HEK293 (cell line): ENCODE measurements around the gene PKMYT1.

Experiments used
- SP2 ChIP-seq: fragments of 450-650 bp; formaldehyde crosslinking; IDR thresholded peaks from 2 replicates; pipeline ENCODE4 v1.5.1; 2016; ENCODE audit warnings: missing biosample characterization, missing genetic modification characterization
- ZBTB21 ChIP-seq: fragments of 450-650 bp; formaldehyde crosslinking; IDR thresholded peaks from 2 replicates; pipeline ENCODE4 v1.5.1; 2017; ENCODE audit warnings: missing biosample characterization, missing genetic modification characterization
- ZNF10 ChIP-seq: fragments of 450-650 bp; formaldehyde crosslinking; IDR thresholded peaks from 2 replicates; pipeline ENCODE4 v1.5.1; 2017; ENCODE audit warnings: missing biosample characterization, missing genetic modification characterization
- ZNF114 ChIP-seq: fragments of 450-650 bp; formaldehyde crosslinking; IDR thresholded peaks from 2 replicates; pipeline ENCODE4 v1.5.0; 2017; ENCODE audit warnings: missing biosample characterization, missing genetic modification characterization
- ZNF146 ChIP-seq: fragments of 450-650 bp; formaldehyde crosslinking; IDR thresholded peaks from 2 replicates; pipeline ENCODE4 v1.5.1; 2016; ENCODE audit warnings: missing biosample characterization, missing genetic modification characterization
- ZNF24 ChIP-seq: fragments of 450-650 bp; formaldehyde crosslinking; IDR thresholded peaks from 2 replicates; pipeline ENCODE4 v1.5.1; 2016; ENCODE audit warnings: missing biosample characterization, missing genetic modification characterization
- ZNF324 ChIP-seq: fragments of 450-650 bp; formaldehyde crosslinking; IDR thresholded peaks from 2 replicates; pipeline ENCODE4 v1.5.1; 2016; ENCODE audit warnings: missing biosample characterization, missing genetic modification characterization
- ZNF341 ChIP-seq: fragments of 450-650 bp; formaldehyde crosslinking; IDR thresholded peaks from 2 replicates; pipeline ENCODE4; 2016; ENCODE audit warnings: low read depth, missing biosample characterization, missing genetic modification characterization
- ZNF37A ChIP-seq: fragments of 450-650 bp; IDR thresholded peaks from 2 replicates; pipeline ENCODE4 v1.5.1; 2018; ENCODE audit warnings: missing biosample characterization, missing genetic modification characterization
- ZNF426 ChIP-seq: fragments of 450-650 bp; formaldehyde crosslinking; IDR thresholded peaks from 2 replicates; pipeline ENCODE4 v1.5.1; 2017; ENCODE audit warnings: missing biosample characterization, missing genetic modification characterization, mild to moderate bottlenecking, inconsistent platforms, moderate library complexity
- ZNF544 ChIP-seq: fragments of 450-650 bp; formaldehyde crosslinking; IDR thresholded peaks from 2 replicates; pipeline ENCODE4 v1.5.0; 2017; ENCODE audit warnings: missing biosample characterization, missing genetic modification characterization
- ZNF555 ChIP-seq: fragments of 450-650 bp; formaldehyde crosslinking; conservative IDR thresholded peaks from 2 replicates; pipeline ENCODE4 v1.5.1; 2017; ENCODE audit warnings: missing biosample characterization, mild to moderate bottlenecking, missing genetic modification characterization, inconsistent platforms
- ZNF600 ChIP-seq: fragments of 450-650 bp; formaldehyde crosslinking; IDR thresholded peaks from 2 replicates; pipeline ENCODE4 v1.5.1; 2016; ENCODE audit warnings: missing biosample characterization, missing genetic modification characterization
- ZNF76 ChIP-seq: fragments of 450-650 bp; formaldehyde crosslinking; IDR thresholded peaks from 2 replicates; pipeline ENCODE4; 2016; ENCODE audit warnings: low read depth, missing biosample characterization, missing genetic modification characterization, borderline replicate concordance
- ZNF791 ChIP-seq: fragments of 450-650 bp; formaldehyde crosslinking; IDR thresholded peaks from 2 replicates; pipeline ENCODE4 v1.5.1; 2016; ENCODE audit warnings: missing biosample characterization, missing genetic modification characterization
- ZNF830 ChIP-seq: fragments of 450-650 bp; IDR thresholded peaks from 2 replicates; pipeline ENCODE4 v1.5.0; 2018; ENCODE audit warnings: missing biosample characterization, missing genetic modification characterization, low read depth, mild to moderate bottlenecking, moderate library complexity
- ZSCAN23 ChIP-seq: fragments of 450-650 bp; formaldehyde crosslinking; IDR thresholded peaks from 2 replicates; pipeline ENCODE4 v1.5.1; 2016; ENCODE audit warnings: missing biosample characterization, missing genetic modification characterization
- TF ChIP-seq, protein P1 (sequence below): fragments of 450-650 bp; formaldehyde crosslinking; IDR thresholded peaks from 2 replicates; pipeline ENCODE4 v1.5.1; 2016; ENCODE audit warnings: missing biosample characterization, missing genetic modification characterization, borderline replicate concordance
- TF ChIP-seq, protein P2 (sequence below): fragments of 450-650 bp; formaldehyde crosslinking; IDR thresholded peaks from 2 replicates; pipeline ENCODE4 v1.5.1; 2016; ENCODE audit warnings: missing biosample characterization, missing genetic modification characterization, borderline replicate concordance
- TF ChIP-seq, protein P3 (sequence below): fragments of 450-650 bp; formaldehyde crosslinking; IDR thresholded peaks from 2 replicates; pipeline ENCODE4 v1.5.1; 2017; ENCODE audit warnings: missing biosample characterization, missing genetic modification characterization
- TF ChIP-seq, protein P4 (sequence below): sonication (generic); formaldehyde crosslinking; IDR thresholded peaks from 2 replicates; pipeline ENCODE4 v1.8.1; 2022; ENCODE audit warnings: mild to moderate bottlenecking, moderate library complexity, missing genetic modification reagents
- TF ChIP-seq, protein P5 (sequence below): fragments of 450-650 bp; formaldehyde crosslinking; IDR thresholded peaks from 2 replicates; pipeline ENCODE4 v1.5.1; 2017; ENCODE audit warnings: missing biosample characterization, missing genetic modification characterization
- TF ChIP-seq, protein P6 (sequence below): fragments of 450-650 bp; formaldehyde crosslinking; IDR thresholded peaks from 2 replicates; pipeline ENCODE4 v1.5.1; 2017; ENCODE audit warnings: missing biosample characterization, missing genetic modification characterization
- TF ChIP-seq, protein P7 (sequence below): fragments of 450-650 bp; formaldehyde crosslinking; IDR thresholded peaks from 2 replicates; pipeline ENCODE4 v1.5.1; 2016; ENCODE audit warnings: missing biosample characterization, missing genetic modification characterization

Gene PKMYT1

DNA sequence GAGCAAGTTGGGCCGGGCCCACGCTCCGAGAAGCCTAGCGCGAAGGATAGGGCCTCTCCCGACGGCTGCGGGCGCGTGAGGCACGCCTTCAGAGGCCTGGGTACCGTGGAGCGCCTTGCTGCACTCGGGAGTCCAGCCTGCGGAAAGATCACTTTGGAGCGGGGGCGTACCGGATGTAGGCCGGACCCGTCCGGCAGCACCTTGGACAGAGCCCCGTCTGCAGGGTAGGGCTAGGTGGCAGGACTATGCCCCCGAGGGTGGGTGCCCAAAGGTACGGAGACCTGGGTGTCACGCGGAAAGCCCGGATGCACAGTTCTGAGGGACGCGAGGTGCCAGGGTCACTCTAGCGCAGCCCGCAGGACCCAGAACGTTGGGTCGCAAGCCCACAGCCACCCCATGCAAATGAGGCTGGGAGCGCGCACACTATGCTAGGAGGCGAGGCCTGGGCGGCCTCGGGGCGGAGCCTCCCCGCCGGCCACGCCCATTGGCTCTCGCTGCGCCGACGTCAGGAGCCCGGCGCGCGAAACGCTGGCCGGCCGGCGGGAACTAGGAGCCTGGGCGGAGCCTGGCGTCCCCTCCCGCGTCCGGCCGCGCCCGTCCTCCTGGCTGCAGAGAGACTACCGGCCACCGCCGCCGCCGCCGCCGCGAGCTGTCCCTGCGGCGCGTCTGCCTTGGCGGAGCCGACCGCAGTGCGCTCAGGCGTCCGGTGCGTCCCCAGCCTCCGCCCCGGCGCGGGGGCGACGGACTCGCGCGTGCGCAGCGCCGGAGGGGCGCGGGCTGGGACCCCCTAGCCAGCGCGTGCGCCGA lies 11.3 kb downstream of the PKMYT1 start, which contains the start of gene PAQR4 (continued):
- TF ChIP-seq ZNF114 (tag by site-specific recombination), result no peak
- TF ChIP-seq ZNF76, result 0 out of 2 replicates have a peak, but pooled peaks have one; percentile 28
- 0 out of 2 replicates have a peak, but pooled peaks have one; percentile 50 for TF ChIP-seq ZNF24
- TF ChIP-seq ZNF324 (tag by site-specific recombination), result peak; percentile 80
- TF ChIP-seq ZNF830 (tag by site-specific recombination), result no peak
- TF ChIP-seq, protein P1, sequence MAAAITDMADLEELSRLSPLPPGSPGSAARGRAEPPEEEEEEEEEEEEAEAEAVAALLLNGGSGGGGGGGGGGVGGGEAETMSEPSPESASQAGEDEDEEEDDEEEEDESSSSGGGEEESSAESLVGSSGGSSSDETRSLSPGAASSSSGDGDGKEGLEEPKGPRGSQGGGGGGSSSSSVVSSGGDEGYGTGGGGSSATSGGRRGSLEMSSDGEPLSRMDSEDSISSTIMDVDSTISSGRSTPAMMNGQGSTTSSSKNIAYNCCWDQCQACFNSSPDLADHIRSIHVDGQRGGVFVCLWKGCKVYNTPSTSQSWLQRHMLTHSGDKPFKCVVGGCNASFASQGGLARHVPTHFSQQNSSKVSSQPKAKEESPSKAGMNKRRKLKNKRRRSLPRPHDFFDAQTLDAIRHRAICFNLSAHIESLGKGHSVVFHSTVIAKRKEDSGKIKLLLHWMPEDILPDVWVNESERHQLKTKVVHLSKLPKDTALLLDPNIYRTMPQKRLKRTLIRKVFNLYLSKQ (tag by site-specific recombination), result no peak
- TF ChIP-seq, protein P2, sequence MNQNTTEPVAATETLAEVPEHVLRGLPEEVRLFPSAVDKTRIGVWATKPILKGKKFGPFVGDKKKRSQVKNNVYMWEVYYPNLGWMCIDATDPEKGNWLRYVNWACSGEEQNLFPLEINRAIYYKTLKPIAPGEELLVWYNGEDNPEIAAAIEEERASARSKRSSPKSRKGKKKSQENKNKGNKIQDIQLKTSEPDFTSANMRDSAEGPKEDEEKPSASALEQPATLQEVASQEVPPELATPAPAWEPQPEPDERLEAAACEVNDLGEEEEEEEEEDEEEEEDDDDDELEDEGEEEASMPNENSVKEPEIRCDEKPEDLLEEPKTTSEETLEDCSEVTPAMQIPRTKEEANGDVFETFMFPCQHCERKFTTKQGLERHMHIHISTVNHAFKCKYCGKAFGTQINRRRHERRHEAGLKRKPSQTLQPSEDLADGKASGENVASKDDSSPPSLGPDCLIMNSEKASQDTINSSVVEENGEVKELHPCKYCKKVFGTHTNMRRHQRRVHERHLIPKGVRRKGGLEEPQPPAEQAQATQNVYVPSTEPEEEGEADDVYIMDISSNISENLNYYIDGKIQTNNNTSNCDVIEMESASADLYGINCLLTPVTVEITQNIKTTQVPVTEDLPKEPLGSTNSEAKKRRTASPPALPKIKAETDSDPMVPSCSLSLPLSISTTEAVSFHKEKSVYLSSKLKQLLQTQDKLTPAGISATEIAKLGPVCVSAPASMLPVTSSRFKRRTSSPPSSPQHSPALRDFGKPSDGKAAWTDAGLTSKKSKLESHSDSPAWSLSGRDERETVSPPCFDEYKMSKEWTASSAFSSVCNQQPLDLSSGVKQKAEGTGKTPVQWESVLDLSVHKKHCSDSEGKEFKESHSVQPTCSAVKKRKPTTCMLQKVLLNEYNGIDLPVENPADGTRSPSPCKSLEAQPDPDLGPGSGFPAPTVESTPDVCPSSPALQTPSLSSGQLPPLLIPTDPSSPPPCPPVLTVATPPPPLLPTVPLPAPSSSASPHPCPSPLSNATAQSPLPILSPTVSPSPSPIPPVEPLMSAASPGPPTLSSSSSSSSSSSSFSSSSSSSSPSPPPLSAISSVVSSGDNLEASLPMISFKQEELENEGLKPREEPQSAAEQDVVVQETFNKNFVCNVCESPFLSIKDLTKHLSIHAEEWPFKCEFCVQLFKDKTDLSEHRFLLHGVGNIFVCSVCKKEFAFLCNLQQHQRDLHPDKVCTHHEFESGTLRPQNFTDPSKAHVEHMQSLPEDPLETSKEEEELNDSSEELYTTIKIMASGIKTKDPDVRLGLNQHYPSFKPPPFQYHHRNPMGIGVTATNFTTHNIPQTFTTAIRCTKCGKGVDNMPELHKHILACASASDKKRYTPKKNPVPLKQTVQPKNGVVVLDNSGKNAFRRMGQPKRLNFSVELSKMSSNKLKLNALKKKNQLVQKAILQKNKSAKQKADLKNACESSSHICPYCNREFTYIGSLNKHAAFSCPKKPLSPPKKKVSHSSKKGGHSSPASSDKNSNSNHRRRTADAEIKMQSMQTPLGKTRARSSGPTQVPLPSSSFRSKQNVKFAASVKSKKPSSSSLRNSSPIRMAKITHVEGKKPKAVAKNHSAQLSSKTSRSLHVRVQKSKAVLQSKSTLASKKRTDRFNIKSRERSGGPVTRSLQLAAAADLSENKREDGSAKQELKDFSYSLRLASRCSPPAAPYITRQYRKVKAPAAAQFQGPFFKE, result no peak
- peak; percentile 19; the same call in 1 of the 2 replicates for TF ChIP-seq ZNF37A (tag by site-specific recombination)
- peak; percentile 99 for TF ChIP-seq ZNF600
- 0 out of 2 replicates have a peak, but pooled peaks have one; percentile 4 for TF ChIP-seq ZNF10 (tag by site-specific recombination)
- no peak for TF ChIP-seq ZNF341 (tag by site-specific recombination)
- TF ChIP-seq, protein P3, sequence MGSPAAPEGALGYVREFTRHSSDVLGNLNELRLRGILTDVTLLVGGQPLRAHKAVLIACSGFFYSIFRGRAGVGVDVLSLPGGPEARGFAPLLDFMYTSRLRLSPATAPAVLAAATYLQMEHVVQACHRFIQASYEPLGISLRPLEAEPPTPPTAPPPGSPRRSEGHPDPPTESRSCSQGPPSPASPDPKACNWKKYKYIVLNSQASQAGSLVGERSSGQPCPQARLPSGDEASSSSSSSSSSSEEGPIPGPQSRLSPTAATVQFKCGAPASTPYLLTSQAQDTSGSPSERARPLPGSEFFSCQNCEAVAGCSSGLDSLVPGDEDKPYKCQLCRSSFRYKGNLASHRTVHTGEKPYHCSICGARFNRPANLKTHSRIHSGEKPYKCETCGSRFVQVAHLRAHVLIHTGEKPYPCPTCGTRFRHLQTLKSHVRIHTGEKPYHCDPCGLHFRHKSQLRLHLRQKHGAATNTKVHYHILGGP (tag by site-specific recombination), result no peak
- TF ChIP-seq, protein P4, sequence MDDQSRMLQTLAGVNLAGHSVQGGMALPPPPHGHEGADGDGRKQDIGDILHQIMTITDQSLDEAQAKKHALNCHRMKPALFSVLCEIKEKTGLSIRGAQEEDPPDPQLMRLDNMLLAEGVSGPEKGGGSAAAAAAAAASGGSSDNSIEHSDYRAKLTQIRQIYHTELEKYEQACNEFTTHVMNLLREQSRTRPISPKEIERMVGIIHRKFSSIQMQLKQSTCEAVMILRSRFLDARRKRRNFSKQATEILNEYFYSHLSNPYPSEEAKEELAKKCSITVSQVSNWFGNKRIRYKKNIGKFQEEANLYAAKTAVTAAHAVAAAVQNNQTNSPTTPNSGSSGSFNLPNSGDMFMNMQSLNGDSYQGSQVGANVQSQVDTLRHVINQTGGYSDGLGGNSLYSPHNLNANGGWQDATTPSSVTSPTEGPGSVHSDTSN, result peak; percentile 97
- TF ChIP-seq SP2 (tag by site-specific recombination), result peak; percentile 79
- TF ChIP-seq, protein P5, sequence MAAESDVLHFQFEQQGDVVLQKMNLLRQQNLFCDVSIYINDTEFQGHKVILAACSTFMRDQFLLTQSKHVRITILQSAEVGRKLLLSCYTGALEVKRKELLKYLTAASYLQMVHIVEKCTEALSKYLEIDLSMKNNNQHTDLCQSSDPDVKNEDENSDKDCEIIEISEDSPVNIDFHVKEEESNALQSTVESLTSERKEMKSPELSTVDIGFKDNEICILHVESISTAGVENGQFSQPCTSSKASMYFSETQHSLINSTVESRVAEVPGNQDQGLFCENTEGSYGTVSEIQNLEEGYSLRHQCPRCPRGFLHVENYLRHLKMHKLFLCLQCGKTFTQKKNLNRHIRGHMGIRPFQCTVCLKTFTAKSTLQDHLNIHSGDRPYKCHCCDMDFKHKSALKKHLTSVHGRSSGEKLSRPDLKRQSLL, result no peak
- TF ChIP-seq, protein P6, sequence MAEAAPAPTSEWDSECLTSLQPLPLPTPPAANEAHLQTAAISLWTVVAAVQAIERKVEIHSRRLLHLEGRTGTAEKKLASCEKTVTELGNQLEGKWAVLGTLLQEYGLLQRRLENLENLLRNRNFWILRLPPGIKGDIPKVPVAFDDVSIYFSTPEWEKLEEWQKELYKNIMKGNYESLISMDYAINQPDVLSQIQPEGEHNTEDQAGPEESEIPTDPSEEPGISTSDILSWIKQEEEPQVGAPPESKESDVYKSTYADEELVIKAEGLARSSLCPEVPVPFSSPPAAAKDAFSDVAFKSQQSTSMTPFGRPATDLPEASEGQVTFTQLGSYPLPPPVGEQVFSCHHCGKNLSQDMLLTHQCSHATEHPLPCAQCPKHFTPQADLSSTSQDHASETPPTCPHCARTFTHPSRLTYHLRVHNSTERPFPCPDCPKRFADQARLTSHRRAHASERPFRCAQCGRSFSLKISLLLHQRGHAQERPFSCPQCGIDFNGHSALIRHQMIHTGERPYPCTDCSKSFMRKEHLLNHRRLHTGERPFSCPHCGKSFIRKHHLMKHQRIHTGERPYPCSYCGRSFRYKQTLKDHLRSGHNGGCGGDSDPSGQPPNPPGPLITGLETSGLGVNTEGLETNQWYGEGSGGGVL (tag by site-specific recombination), result no peak
- no peak for TF ChIP-seq ZNF555 (tag by site-specific recombination)
- no peak for TF ChIP-seq ZNF791 (tag by site-specific recombination)
- peak; percentile 45; the same call in 1 of the 2 replicates for TF ChIP-seq ZBTB21
- TF ChIP-seq ZSCAN23 (tag by site-specific recombination), result no peak
- no peak for TF ChIP-seq ZNF544 (tag by site-specific recombination)
- TF ChIP-seq, protein P7, sequence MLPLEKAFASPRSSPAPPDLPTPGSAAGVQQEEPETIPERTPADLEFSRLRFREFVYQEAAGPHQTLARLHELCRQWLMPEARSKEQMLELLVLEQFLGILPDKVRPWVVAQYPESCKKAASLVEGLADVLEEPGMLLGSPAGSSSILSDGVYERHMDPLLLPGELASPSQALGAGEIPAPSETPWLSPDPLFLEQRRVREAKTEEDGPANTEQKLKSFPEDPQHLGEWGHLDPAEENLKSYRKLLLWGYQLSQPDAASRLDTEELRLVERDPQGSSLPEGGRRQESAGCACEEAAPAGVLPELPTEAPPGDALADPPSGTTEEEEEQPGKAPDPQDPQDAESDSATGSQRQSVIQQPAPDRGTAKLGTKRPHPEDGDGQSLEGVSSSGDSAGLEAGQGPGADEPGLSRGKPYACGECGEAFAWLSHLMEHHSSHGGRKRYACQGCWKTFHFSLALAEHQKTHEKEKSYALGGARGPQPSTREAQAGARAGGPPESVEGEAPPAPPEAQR, result no peak
- TF ChIP-seq ZNF146, result no peak
- TF ChIP-seq ZNF426 (tag by site-specific recombination), result no peak
